Measurements from ENCODE around the gene LENEP.

DNA sequence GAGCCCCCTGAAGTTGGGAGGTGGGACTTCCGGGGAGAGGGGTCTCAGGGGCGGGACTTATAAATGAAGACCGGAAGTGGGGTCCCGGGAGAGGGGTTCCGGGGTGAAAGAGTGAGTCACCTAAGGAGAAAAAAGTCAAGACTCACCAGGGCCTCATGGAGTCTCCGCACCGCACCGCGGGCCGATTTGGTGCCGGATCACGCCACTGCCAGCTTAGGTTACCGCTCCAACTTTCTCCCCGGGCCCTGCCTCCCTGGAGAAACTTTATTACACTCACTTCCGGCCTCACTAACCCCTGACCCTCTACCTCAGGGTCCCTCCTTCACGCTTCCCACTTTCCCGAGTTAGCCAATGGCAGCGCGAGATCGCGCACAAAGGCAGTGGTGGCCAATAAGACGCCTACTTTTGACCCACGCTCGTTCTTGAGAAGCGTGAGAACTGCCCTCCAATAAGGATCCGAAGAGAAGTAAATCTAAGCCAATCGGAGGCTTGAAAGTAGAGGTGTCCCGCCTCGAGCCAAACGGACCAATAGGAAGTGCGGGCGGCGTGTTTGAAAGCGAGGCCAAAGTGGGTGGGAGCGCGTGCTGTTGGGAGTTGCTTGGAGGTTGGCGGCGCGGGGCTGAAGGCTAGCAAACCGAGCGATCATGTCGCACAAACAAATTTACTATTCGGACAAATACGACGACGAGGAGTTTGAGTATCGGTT, 19.1 kb upstream of the LENEP start, which contains the start of gene CKS1B:
- TF ChIP-seq ZNF274 (IDR thresholded peaks at IDR 0.05; ENCODE audit: low read depth, low read length), result no peak
- no peak for TF ChIP-seq YY1 (IDR thresholded peaks at IDR 0.05; ENCODE audit: insufficient read depth, insufficient read length)

Measured in NT2/D1 (cell line).